DMS 273 treated with DMSO at 0.1 percent for 48 hours (cell line): Measurements from ENCODE around the gene NLGN4X.

Experiments
- DNase-seq: peaks from one replicate; lab custom pipeline; 2025; lab: John Stamatoyannopoulos, UW

The NLGN4X gene

DNA sequence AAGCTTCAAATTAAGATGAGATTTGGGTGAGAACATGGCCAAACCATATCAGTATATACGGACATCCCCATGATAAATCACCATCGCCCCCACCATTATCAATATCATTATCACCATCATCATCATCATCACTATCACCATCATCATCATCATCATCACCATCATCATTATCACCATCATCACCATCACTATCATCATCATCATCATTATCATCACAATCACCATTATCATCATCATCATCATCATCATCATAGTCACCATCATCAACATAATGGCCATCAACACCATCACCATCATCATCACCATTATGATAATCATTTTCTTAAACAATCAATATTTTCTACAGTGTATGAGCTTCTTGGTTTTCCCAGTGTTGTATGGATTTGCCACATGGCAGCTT lies 360.9 kb downstream of the NLGN4X start:
- no peak for DNase-seq

GRCh38 chrX:5857232-5857631 lies 371.4 kb downstream of the NLGN4X start:
- no peak for DNase-seq

DNA sequence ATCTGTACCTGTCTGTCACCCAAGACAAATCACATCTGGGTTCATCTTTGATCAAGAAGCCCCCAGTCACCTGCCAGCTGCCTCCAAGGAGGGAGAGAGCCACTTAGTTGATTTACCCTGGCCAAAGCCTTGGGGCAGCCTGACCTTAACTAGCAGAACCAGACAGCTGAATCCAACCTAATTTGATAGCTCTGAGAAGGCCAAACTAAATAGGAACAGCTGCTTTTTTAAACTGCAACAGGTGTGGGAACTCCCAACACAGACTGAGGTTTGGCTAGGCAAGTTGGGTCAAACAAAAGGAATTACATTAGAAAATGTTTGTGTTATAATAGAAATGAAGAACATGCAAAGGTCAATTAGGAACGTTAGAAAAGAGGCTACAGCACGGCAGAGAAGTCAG lies 375.7 kb downstream of the NLGN4X start:
- no peak for DNase-seq

DNA sequence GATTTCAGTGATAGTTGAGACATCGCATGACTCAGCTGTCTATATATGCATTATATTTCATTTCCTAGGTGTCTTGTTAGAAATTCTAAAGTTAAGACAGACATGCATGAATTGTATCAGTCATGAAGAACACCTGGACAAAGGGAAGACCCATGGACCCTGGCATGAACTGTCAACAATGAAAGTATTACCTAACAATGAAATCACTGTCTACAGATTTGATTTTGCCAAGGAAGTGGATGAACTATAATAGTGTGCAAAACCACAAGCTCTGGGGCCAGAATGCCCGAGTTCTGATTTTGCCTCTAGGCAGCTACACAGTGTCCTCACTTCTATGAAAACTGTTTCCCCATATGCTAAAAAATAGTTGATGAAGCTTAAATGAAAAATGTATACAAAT lies 386.1 kb downstream of the NLGN4X start:
- DNase-seq, result no peak
